LHCN-M2 (cell line): ENCODE data around the gene DCTN1. TPM values are rescaled to one million over a fixed set of nuclear protein-coding genes. Genes with fewer than 3 reads are reported as not detected.

ENCODE experiments used
- DNase-seq: peaks from one replicate; pipeline ENCODE4 v3.0.0-alpha.2; 2012; ENCODE audit warnings: low read depth
- total RNA-seq: library from RNA; depleted of rRNA; stranded (reverse); fragments of >200 nt; gene quantifications from 2 replicates; pipeline ENCODE4 v1.2.3, GENCODE V29; 2014; rRNA removed

DCTN1 gene
- total RNA-seq, 1 experiment from 2014 or later: 126 TPM

GRCh38 chr2:74325815-74326214 lies 54.3 kb downstream of the DCTN1 start:
- DNase-seq: no peak

- no peak for DNase-seq
Observed at GRCh38 chr2:74321737-74322136, 58.4 kb downstream of the DCTN1 start.

- DNase-seq: peak; percentile 14
Observed at GRCh38 chr2:74317701-74318100, 62.4 kb downstream of the DCTN1 start.

- no peak for DNase-seq
Observed at GRCh38 chr2:74316627-74317295, 63.4 kb downstream of the DCTN1 start.

GRCh38 chr2:74314107-74314506 lies 66.0 kb downstream of the DCTN1 start:
- no peak for DNase-seq

GRCh38 chr2:74313497-74313896 lies 66.6 kb downstream of the DCTN1 start:
- no peak for DNase-seq

- DNase-seq: no peak
Observed at GRCh38 chr2:74312913-74313312, 67.2 kb downstream of the DCTN1 start.

Other genes starting within 250 kb of the DCTN1 start
- gene BOLA3, start 232.4 kb downstream of the DCTN1 start, total RNA-seq: 92.3 and 116 TPM in 2 replicates
- 113 and 131 TPM in 2 replicates for gene MOB1A, start 201.4 kb downstream of the DCTN1 start, total RNA-seq
- 59.0 and 60.1 TPM in 2 replicates for gene MTHFD2, start 181.7 kb downstream of the DCTN1 start, total RNA-seq
- 0.11 TPM in 1 of 2 replicates, not detected in the other for gene SLC4A5, start 36.9 kb downstream of the DCTN1 start, total RNA-seq
- gene C2orf81, start 41.3 kb upstream of the DCTN1 start, total RNA-seq: 0.63 and 1.5 TPM in 2 replicates
- gene WDR54, start 41.4 kb upstream of the DCTN1 start, total RNA-seq: 40.0 and 55.8 TPM in 2 replicates
- gene RTKN, start 61.6 kb upstream of the DCTN1 start, total RNA-seq: 36.2 and 51.4 TPM in 2 replicates
- gene INO80B, start 74.8 kb upstream of the DCTN1 start, total RNA-seq: 5.6 and 23.2 TPM in 2 replicates
- 58.6 and 65.4 TPM in 2 replicates for gene WBP1, start 78.1 kb upstream of the DCTN1 start, total RNA-seq
- gene MOGS, start 85.1 kb upstream of the DCTN1 start, total RNA-seq: 40.8 and 41.6 TPM in 2 replicates
- gene MRPL53, start 92.4 kb upstream of the DCTN1 start, total RNA-seq: 23.7 and 26.7 TPM in 2 replicates
- gene CCDC142, start 102.7 kb upstream of the DCTN1 start, total RNA-seq: 13.1 and 13.7 TPM in 2 replicates
- 22.4 and 24.2 TPM in 2 replicates for gene TTC31, start 102.8 kb upstream of the DCTN1 start, total RNA-seq
- gene LBX2, start 119.3 kb upstream of the DCTN1 start, total RNA-seq: 1.2 and 1.6 TPM in 2 replicates
- 29.4 and 29.6 TPM in 2 replicates for gene PCGF1, start 127.4 kb upstream of the DCTN1 start, total RNA-seq
- 0.46 and 1.1 TPM in 2 replicates for gene TLX2, start 134.1 kb upstream of the DCTN1 start, total RNA-seq
- not detected in 2 replicates for gene DQX1, start 145.9 kb upstream of the DCTN1 start, total RNA-seq
- gene AUP1, start 149.4 kb upstream of the DCTN1 start, total RNA-seq: 140 TPM in 2 replicates
- gene HTRA2, start 149.6 kb upstream of the DCTN1 start, total RNA-seq: 40.9 and 43.2 TPM in 2 replicates
- 9.9 and 11.7 TPM in 2 replicates for gene LOXL3, start 173.6 kb upstream of the DCTN1 start, total RNA-seq
- gene DOK1, start 174.4 kb upstream of the DCTN1 start, total RNA-seq: 25.1 and 33.5 TPM in 2 replicates